Activated T-cell treated with anti-CD3 and anti-CD28 coated beads, Interleukin-2, amount 50 U/mL, for 1 hour (primary cell): ENCODE data around the gene NTSR1.

Experiments used
- DNase-seq: peaks from one replicate; pipeline ENCODE4 v3.0.0-alpha.2; 2020

NTSR1 gene

GRCh38 chr20:62710886-62711702 lies 2.5 kb downstream of the NTSR1 start:
- no peak for DNase-seq

GRCh38 chr20:62711703-62712101 lies 3.1 kb downstream of the NTSR1 start:
- no peak for DNase-seq

GRCh38 chr20:62712606-62713005 lies 4.0 kb downstream of the NTSR1 start:
- no peak for DNase-seq

- DNase-seq = no peak
Observed at GRCh38 chr20:62714006-62714405, 5.4 kb downstream of the NTSR1 start.

DNA sequence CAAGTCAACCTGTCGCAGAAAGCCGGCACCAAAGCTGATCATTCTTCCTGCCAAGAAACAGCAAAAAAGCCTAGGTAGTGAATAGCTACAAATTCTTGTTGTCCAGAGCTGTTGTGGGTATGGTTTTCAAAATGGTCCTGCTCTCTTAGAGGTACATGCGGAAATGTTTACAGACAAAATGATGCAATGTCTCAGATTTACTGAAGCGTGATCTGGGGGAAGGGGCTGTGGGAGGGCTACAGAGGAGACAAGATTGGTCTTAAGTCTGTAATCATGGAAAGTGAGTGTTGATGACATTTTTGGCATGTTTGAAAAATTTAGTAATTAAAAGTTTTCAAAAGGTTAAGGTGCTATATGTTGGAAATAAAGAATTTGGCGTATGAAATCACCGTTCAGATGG lies 6.2 kb downstream of the NTSR1 start:
- DNase-seq = no peak

GRCh38 chr20:62715201-62715600 lies 6.6 kb downstream of the NTSR1 start:
- no peak for DNase-seq

DNA sequence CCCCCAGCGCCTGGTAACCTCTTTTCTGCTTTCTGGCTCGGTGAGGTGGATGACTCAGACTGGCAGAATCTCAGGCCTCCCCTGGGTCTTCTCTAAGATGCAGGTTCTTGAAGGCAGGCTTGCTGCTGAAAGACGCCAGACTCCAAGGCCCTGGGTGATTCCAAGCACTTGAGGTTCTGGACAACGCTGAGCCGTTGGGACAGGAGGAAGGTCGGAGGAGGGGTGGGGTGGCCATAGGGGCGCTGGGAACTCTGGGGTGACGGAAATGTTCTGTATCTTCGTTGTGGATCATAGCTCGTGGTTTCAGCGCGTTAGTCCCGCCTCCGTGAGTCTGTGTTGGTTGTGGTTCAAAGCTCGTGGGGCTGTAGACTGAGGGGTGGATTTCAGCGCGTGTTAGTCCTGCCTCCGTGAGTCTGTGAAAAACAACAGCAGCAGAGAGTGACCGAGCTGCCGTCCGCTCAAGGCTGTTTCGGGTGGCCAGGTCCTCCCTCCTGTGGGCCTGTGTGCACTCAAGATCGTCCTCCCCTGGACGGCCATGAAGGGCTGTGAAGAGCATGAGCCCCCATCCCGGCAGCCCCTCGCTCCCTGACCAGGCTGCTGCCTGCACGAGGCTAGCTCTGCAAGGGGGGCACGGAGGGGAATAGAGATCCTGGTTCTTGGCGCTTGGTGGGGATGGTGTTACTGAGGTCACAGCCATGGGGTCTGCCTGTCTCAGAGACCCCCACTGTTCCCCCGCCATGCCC lies 7.7 kb downstream of the NTSR1 start:
- peak; percentile 50 for DNase-seq

- DNase-seq = no peak
Observed at GRCh38 chr20:62716941-62717310, 8.3 kb downstream of the NTSR1 start.

- DNase-seq = no peak
Observed at GRCh38 chr20:62717933-62718332, 9.3 kb downstream of the NTSR1 start.

DNA sequence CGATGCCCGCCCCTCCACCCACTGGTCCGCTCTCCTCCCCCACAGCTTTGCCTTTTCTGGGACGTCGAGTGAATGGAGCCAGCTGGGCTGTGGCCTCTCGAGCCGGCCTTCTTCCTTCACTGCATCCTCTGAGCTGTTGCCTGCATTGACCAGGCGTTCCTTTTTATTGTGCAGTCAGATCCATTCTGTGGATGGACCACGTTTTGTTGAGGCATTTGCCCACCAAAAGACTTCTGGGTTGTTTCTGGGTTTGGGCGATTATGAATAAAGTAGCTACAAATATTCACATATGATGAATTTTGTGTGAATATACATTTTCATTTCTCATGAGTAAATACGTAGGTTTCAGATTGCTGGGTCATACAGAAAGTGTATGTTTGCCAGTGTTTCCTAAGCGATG lies 9.9 kb downstream of the NTSR1 start:
- no peak for DNase-seq

DNA sequence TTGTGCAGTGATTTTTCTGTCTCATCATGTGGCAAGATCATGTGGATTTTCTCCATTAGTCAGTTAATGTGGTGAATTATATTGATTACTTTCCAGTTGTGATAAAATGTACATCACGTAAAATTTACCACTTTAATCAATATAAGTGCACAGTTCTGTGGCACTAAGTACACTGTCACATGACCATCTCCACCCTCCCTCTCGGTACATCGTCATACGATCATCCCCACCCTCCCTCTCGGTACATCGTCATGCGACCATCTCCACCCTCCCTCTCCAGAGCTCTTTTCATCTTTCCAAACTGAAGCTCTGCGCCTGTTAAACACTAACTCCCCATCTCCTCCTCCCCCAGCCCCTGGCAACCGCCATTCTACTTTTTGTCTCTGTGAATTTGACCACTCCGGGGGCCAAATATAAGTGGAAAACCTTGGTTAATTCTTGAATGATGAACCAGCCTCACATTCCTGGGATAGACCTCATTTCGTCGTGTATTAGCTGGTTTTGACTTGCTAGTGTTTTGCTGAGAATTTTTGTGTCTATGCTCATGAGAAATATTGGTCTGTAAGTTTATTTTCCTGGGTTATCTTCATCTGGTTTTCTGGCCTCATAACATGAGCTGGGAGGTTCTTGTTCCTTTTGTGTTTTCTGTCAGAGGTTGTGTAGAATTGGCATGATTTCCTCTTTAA lies 10.8 kb downstream of the NTSR1 start:
- DNase-seq = no peak

DNA sequence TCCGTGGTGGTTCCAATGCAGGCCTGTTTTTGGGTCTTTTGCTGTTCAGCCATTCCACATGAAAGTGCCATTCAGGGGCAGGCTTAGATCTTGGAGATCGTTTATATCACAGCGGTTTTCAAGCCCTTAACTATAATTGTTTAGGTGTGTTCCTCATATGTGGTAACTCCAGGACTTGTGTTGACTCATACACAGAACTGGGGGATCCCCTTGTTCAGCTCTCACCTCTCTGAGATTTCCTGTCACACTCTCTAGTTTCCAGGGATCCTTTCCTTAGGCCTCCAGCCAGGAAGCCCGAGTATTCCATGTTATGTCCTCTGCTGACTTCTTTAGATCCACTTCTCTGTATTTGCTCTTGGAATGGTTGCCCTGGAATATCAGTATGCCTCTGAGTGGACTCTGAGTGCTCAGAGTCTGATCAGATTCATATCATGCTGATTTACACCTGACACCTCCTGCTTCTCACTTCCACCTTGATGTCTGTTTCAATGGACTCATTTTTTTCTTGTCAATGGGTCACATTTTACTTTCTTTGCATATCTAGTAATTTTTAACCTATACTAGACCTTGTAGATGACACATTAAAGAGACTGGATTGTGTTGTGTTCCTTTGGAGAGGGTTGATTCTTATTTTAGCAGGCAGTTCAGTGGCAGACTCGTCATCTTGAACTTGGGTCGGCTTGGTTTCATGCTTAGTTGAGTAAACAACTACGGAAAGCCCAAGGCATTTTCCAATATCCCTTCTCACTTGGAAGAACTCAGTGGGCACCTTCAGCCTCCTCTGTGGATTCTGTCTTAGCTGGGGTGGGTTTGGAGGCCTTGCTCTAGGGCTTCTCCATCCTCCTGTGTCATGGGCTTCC lies 13.1 kb downstream of the NTSR1 start:
- DNase-seq = no peak

GRCh38 chr20:62722627-62723026 lies 14.0 kb downstream of the NTSR1 start:
- no peak for DNase-seq

- no peak for DNase-seq
Observed at GRCh38 chr20:62723351-62723750, 14.7 kb downstream of the NTSR1 start.

DNA sequence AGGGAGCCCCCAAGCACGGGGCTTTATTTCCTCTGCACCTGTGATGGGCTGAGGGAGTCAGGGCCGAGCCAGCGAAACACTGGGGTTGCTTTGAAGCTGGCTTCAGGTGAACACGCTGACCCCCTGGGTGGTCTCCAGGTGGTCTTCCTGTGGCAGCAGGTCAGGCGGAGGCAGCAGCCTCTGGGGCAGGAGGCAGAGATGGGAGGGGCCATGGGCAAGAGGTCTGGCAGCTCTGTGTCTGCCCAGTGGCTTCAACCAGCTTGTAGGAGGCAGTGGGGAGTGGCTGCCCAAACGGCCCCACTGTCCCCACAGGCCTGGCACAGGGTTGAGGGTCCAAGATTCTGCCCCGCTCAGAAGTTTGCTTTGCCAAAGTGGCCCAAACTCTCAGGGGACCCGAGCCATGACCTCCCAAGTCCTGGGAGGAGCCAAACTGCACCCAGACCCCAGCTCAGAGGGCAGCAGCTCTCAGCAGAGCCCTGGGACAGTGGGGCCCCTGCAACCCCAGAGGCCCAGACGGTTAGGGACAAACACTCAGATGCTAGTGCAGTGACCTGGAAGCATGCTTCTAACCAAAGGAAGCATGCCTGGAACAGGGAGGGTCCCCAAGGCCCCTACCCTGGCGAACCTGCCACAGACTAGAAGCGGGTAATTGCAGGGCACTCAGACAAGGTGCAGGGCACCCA lies 15.3 kb downstream of the NTSR1 start:
- DNase-seq = no peak

DNA sequence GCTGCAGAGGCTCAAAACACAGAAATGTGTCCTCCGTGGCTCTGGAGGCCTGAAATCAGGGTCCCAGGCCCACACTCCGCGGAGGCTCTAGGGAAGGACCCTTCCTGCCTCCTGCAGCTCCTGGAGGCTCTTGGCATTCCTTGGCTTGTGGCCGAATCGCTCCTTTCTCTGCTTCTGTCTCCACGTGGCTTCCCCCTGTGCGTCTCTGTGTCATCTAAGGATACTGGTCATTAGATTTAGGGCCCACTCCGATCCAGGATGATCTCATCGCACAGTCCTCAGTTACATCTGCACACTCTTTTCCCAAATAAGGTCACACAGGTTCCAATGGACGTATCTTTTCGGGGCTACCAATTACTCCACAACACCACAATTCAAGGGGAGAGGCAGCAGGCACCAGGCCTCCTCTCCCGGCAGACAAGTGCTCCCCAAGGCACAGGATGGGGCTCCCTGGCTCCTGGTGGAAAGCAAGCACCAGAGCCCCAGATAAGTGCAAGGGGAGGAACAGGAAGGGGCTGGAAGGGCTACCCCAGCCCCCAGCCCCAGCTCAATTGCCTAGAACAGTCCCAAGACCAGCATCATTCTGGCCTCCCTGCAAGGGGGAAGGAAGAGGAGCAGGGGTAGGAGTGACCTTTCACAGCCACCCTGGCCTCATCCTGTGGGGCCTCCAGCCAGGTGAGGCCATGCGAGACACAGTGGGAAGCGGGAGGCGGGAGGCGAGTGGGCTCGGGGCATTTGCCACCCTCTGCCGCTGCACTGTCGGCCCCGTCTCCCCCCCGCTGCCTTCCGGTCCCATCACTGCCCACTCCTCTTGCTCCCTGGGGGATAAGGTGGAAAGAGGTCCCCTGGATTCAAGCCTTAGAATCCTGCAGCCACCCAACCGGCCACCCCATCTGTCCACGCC lies 16.3 kb downstream of the NTSR1 start:
- peak; percentile 10 for DNase-seq

DNA sequence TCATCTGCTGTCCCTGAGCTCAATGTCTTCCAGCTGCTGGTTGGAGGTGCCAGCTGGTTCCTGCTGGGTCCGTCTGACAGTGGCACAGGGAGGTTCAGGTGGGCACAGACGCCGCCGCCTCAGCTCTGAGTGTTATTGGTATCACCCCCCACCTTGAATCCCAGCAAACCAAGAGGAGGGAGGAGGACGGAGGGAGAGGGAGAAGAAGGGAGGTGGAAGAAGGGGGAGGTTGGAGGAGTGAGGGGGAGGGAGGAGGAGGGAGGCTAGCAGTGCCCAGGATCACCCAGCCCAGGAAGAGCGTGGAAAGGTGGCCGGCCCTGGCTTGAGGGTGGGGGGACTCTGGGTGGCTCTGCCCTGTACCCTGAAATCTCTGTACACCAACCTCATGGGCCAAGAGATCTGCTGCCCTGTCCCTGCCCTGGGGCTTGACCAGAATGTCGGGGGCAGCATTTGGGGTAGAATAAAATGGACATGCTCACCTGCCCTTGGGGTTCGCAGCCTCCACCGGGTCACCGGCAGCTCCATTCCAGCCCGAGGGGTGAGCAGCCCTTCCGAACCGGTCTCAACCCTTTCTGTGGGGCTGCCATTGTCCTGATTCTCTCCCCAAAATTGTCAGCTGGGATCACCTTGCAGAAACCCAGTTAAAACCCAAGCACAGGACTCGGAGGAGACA lies 17.1 kb downstream of the NTSR1 start:
- DNase-seq = no peak

DNA sequence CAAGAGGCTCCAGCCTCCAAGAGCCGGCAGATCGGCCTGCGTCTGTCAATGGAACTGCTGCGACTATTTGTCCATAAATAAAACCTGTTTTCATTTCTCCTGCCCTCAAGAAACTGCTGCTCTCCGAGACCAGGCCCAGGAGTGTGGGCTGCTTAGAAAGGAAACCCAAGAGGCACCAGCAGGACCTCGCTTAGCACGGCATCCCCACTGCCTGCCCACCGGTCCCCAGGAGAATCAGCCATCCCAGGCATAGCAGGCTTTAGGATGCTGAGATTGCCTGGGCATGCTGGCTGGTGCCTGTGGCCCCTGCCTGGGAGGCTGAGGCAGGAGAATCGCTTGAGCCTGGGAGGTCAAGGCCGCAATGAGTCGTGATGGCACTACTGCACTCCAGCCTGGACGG lies 17.6 kb downstream of the NTSR1 start:
- no peak for DNase-seq

DNA sequence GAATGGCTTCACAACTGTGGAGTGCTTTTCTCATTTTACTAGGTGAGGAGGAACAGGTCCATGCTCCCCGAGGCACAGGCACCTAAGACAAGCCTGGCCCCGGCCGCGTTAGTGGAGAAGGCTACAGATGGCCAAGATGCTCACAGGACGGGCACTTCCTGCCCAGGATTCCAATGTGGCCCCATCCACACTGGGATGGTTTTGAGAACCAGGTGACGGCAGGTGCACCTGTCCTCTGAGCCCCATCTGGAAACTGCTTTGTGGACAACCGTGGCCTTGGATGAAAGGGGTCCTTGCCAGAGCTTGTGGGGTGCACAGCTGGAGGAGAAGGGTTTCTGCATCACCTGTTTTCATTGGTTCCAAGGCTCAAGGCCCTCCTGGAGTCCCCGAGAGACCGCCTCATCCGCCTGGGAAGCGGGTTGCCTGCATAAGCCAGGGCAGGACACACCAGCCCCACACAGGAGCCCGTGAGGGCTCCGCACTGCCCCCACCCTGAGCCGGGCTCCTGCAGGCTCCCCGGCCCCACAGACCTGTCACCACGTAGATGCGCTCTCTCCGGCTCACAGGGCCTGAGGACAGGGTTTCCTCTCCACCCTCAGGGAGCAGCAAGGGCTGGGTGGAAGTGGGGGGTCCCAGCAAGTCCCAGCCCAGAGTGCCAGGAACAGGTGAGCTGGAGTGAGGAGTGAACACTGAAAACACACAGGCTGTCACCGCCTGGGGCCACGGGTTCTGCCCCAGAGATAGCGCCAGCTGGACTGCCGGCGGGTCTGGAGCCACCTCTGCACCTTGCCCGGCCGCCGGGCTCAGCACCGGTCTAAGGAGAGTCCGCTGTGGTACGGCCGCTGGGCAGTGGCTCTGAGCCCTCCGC lies 18.3 kb downstream of the NTSR1 start:
- DNase-seq = no peak
